ENCODE data around the gene TMEM164.

The TMEM164 gene

GRCh38 chrX:110087485-110088356 is 84.8 kb downstream of the TMEM164 start:
- H3K27ac Mint-ChIP-seq = peak overlapping the region; percentile 56
- no peaks in the 10 kb centered on the region for H3K4me1 Mint-ChIP-seq

GRCh38 chrX:110089656-110090403 is 86.9 kb downstream of the TMEM164 start:
- H3K27me3 Mint-ChIP-seq (ENCODE audit: low read depth, poor library complexity) = no peaks in the 10 kb centered on the region
- H3K9me3 Mint-ChIP-seq = peaks cover 37% of the 10 kb centered on the region
- no peak for TF ChIP-seq CTCF (IDR thresholded peaks at IDR 0.05)
- peaks cover 55% of the 10 kb centered on the region for H3K36me3 Mint-ChIP-seq (ENCODE audit: low read depth)
- DNase-seq = no peak
- no peak overlapping the region for H3K27ac Mint-ChIP-seq
- H3K4me3 Mint-ChIP-seq = no peak overlapping the region
- H3K4me1 Mint-ChIP-seq = no peaks in the 10 kb centered on the region

More at GRCh38 chrX:110087485-110088356, 84.8 kb downstream of the TMEM164 start:
- no peak for DNase-seq
- no peak overlapping the region for H3K4me3 Mint-ChIP-seq
- H3K36me3 Mint-ChIP-seq (ENCODE audit: low read depth) = peaks cover 34% of the 10 kb centered on the region
- peaks cover 16% of the 10 kb centered on the region for H3K9me3 Mint-ChIP-seq
- H3K27me3 Mint-ChIP-seq (ENCODE audit: low read depth, poor library complexity) = no peaks in the 10 kb centered on the region
- TF ChIP-seq CTCF (IDR thresholded peaks at IDR 0.05) = no peak

GRCh38 chrX:110097920-110098319 is 95.0 kb downstream of the TMEM164 start:
- Mint-ChIP-seq H3K4me3 (no peak overlapping the region), H3K36me3 (ENCODE audit: low read depth) (peaks cover 76% of the 10 kb centered on the region)
- no peak for DNase-seq

GRCh38 chrX:110103344-110103743 is 100.4 kb downstream of the TMEM164 start:
- peaks cover 6% of the 10 kb centered on the region for H3K4me1 Mint-ChIP-seq
- DNase-seq = no peak
- TF ChIP-seq CTCF (IDR thresholded peaks at IDR 0.05) = no peak
- H3K9me3 Mint-ChIP-seq = no peaks in the 10 kb centered on the region
- no peak overlapping the region for H3K27ac Mint-ChIP-seq
- H3K4me3 Mint-ChIP-seq = no peak overlapping the region
- H3K27me3 Mint-ChIP-seq (ENCODE audit: low read depth, poor library complexity) = no peaks in the 10 kb centered on the region
- peaks cover 27% of the 10 kb centered on the region for H3K36me3 Mint-ChIP-seq (ENCODE audit: low read depth)

More at GRCh38 chrX:110097920-110098319, 95.0 kb downstream of the TMEM164 start:
- Mint-ChIP-seq H3K27me3 (ENCODE audit: low read depth, poor library complexity) (no peaks in the 10 kb centered on the region), H3K4me1 (no peaks in the 10 kb centered on the region), H3K27ac (no peak overlapping the region), H3K9me3 (peaks cover 42% of the 10 kb centered on the region)
- TF ChIP-seq CTCF (IDR thresholded peaks at IDR 0.05) = no peak

GRCh38 chrX:110104078-110104477 is 101.2 kb downstream of the TMEM164 start:
- H3K9me3 Mint-ChIP-seq = no peaks in the 10 kb centered on the region
- peaks cover 27% of the 10 kb centered on the region for H3K36me3 Mint-ChIP-seq (ENCODE audit: low read depth)
- no peak overlapping the region for H3K27ac Mint-ChIP-seq
- no peaks in the 10 kb centered on the region for H3K27me3 Mint-ChIP-seq (ENCODE audit: low read depth, poor library complexity)
- DNase-seq = no peak
- peaks cover 6% of the 10 kb centered on the region for H3K4me1 Mint-ChIP-seq
- H3K4me3 Mint-ChIP-seq = no peak overlapping the region
- no peak for TF ChIP-seq CTCF (IDR thresholded peaks at IDR 0.05)

Measured in nephron progenitor cell (in vitro differentiated cells).